Upper lobe of right lung (tissue), 1 donor: ENCODE measurements around the gene CACNB3. TPM values are rescaled to one million over a fixed set of nuclear protein-coding genes. Genes with fewer than 3 reads are reported as not detected.

Source experiments
- ATAC-seq: fragments of 200-7000 bp; cut with Tn5 transposase; one replicate; pipeline ENCODE4 v1.9.1; 2020; ENCODE audit warnings: mild to moderate bottlenecking, moderate library complexity
- DNase-seq: peaks from one replicate; pipeline ENCODE4 v3.0.0-alpha.2; 2020
- H3K27ac ChIP-seq: fragments of 200-600 bp; one replicate; pipeline ENCODE4 v1.8.0; 2022
- H3K27me3 ChIP-seq: fragments of 200-600 bp; one replicate; pipeline ENCODE4 v1.8.0; 2022; ENCODE audit warnings: mild to moderate bottlenecking
- H3K36me3 ChIP-seq: fragments of 200-600 bp; one replicate; pipeline ENCODE4 v1.8.0; 2022
- H3K4me1 ChIP-seq: fragments of 200-600 bp; one replicate; pipeline ENCODE4 v1.8.0; 2022
- H3K4me3 ChIP-seq: fragments of 200-600 bp; one replicate; pipeline ENCODE4 v1.8.0; 2022; ENCODE audit warnings: mild to moderate bottlenecking
- H3K9me3 ChIP-seq: fragments of 200-600 bp; one replicate; pipeline ENCODE4 v1.8.0; 2022
- CTCF ChIP-seq: fragments of 200-600 bp; IDR thresholded peaks from one replicate; pipeline ENCODE4 v1.8.0; 2022; ENCODE audit warnings: antibody characterized with exemption
- intact Hi-C: fragments of 100-400 bp; cut with DNase I; formaldehyde crosslinking; loops from one replicate; pipeline ENCODE4 v1.11.0; 2022
- total RNA-seq: library from RNA; stranded (reverse); fragmentation: NEBNext Ultra II Directional; extraction: Animal tissue kit (Norgen Biotek cat#: 25700); gene quantifications from one replicate; pipeline ENCODE4 v1.2.1, GENCODE V29; 2021
- donor health status: DM: no; HTN: yes; CAD: no; lungs with severe emphysema.

The CACNB3 gene
- total RNA-seq, 1 donor from 2014 or later, result 24.4 TPM

GRCh38 chr12:48774516-48774915 lies 43.8 kb upstream of the CACNB3 start:
- Histone ChIP-seq H3K36me3 (peaks cover 58% of the 10 kb centered on the region), H3K27me3 (no peaks in the 10 kb centered on the region), H3K4me3 (no peak overlapping the region), H3K9me3 (no peaks in the 10 kb centered on the region), H3K4me1 (no peaks in the 10 kb centered on the region), H3K27ac (no peak overlapping the region)
- TF ChIP-seq CTCF, result no peak
- no peak for DNase-seq
- intact Hi-C loops, result no loop called here
- no peak for ATAC-seq

- Histone ChIP-seq H3K36me3 (peaks cover 54% of the 10 kb centered on the region), H3K4me3 (no peak overlapping the region)
- intact Hi-C loops, result no loop called here
These were observed 43.0 kb upstream of the CACNB3 start for GRCh38 chr12:48775299-48775698.

GRCh38 chr12:48775991-48776649 lies 42.2 kb upstream of the CACNB3 start:
- Histone ChIP-seq H3K27ac (no peak overlapping the region), H3K4me1 (peaks cover 12% of the 10 kb centered on the region), H3K27me3 (no peaks in the 10 kb centered on the region), H3K36me3 (peaks cover 46% of the 10 kb centered on the region), H3K4me3 (no peak overlapping the region), H3K9me3 (no peaks in the 10 kb centered on the region)
- no peak for DNase-seq
- no peak for ATAC-seq
- TF ChIP-seq CTCF, result no peak
- intact Hi-C loops, result no loop called here

More at GRCh38 chr12:48775299-48775698, 43.0 kb upstream of the CACNB3 start:
- DNase-seq (no peak), ATAC-seq (no peak)
- Histone ChIP-seq H3K9me3 (no peaks in the 10 kb centered on the region), H3K4me1 (peaks cover 7% of the 10 kb centered on the region), H3K27ac (no peak overlapping the region), H3K27me3 (no peaks in the 10 kb centered on the region)
- TF ChIP-seq CTCF, result no peak

GRCh38 chr12:48776956-48777355 lies 41.3 kb upstream of the CACNB3 start:
- DNase-seq (no peak), ATAC-seq (no peak)
- H3K9me3 ChIP-seq, result no peaks in the 10 kb centered on the region
- TF ChIP-seq CTCF, result no peak
- H3K4me3 ChIP-seq, result no peak overlapping the region
- peaks cover 37% of the 10 kb centered on the region for H3K36me3 ChIP-seq
- H3K27ac ChIP-seq, result no peak overlapping the region
- intact Hi-C loops, result no loop called here
- H3K4me1 ChIP-seq, result peaks cover 18% of the 10 kb centered on the region
- no peaks in the 10 kb centered on the region for H3K27me3 ChIP-seq

GRCh38 chr12:48777501-48778400 lies 40.5 kb upstream of the CACNB3 start:
- H3K4me3 ChIP-seq, result no peak overlapping the region
- ATAC-seq (no peak), DNase-seq (no peak)
- H3K36me3 ChIP-seq, result peaks cover 29% of the 10 kb centered on the region
- peaks cover 18% of the 10 kb centered on the region for H3K4me1 ChIP-seq
- intact Hi-C loops, result no loop called here
- H3K9me3 ChIP-seq, result no peaks in the 10 kb centered on the region
- no peak for TF ChIP-seq CTCF
- H3K27me3 ChIP-seq, result no peaks in the 10 kb centered on the region
- H3K27ac ChIP-seq, result no peak overlapping the region
